Stimulated activated naive CD8-positive, alpha-beta T cell treated with anti-CD3 and anti-CD28 coated beads, Interleukin-15, Interleukin-2, amounts not matched to agents 100 U/mL and 50 U/mL, for 24 hours (primary cell): ENCODE data around the gene LUZP2.
"Not testable (repeated sequence)": the region's sequence is repeated elsewhere in the genome, so short reads cannot be mapped to it uniquely, and the experiment has no call there.

ENCODE experiments used
- ATAC-seq: fragments of 150-1000 bp; cut with Tn5 transposase; one replicate; pipeline ENCODE4 v1.10.0; 2021
- DNase-seq: peaks from one replicate; pipeline ENCODE4 v3.0.0; 2021

Gene LUZP2

GRCh38 chr11:24820541-24820940, 323.7 kb downstream of the LUZP2 start:
- ATAC-seq, result no peak
- DNase-seq, result no peak

- DNase-seq (no peak), ATAC-seq (no peak)
Measured at GRCh38 chr11:24828938-24829605, 332.2 kb downstream of the LUZP2 start.

GRCh38 chr11:24833573-24833972, 336.7 kb downstream of the LUZP2 start:
- no peak for DNase-seq
- no peak for ATAC-seq

- DNase-seq, result no peak
Measured at GRCh38 chr11:24837112-24837511, 340.3 kb downstream of the LUZP2 start.

GRCh38 chr11:24842308-24842707, 345.5 kb downstream of the LUZP2 start:
- no peak for DNase-seq
- ATAC-seq, result no peak

More at GRCh38 chr11:24837112-24837511, 340.3 kb downstream of the LUZP2 start:
- no peak for ATAC-seq

- DNase-seq (no peak), ATAC-seq (no peak)
Measured at GRCh38 chr11:24844406-24844805, 347.6 kb downstream of the LUZP2 start.

GRCh38 chr11:24848857-24849256, 352.0 kb downstream of the LUZP2 start:
- ATAC-seq, result no peak
- no peak for DNase-seq

GRCh38 chr11:24855951-24856350, 359.1 kb downstream of the LUZP2 start:
- ATAC-seq (no peak), DNase-seq (no peak)

GRCh38 chr11:24859801-24860300, 363.0 kb downstream of the LUZP2 start:
- no peak for DNase-seq
- no peak for ATAC-seq

- DNase-seq (no peak), ATAC-seq (no peak)
Measured at GRCh38 chr11:24861440-24861839, 364.6 kb downstream of the LUZP2 start.

GRCh38 chr11:24866743-24867142, 369.9 kb downstream of the LUZP2 start:
- ATAC-seq (no peak), DNase-seq (no peak)

GRCh38 chr11:24870048-24870447, 373.2 kb downstream of the LUZP2 start:
- DNase-seq, result no peak
- ATAC-seq, result no peak

GRCh38 chr11:24872186-24872585, 375.3 kb downstream of the LUZP2 start:
- DNase-seq (no peak), ATAC-seq (no peak)

- DNase-seq (no peak), ATAC-seq (no peak)
Measured at GRCh38 chr11:24872651-24873311, 375.9 kb downstream of the LUZP2 start.

- DNase-seq (no peak), ATAC-seq (no peak)
Measured at GRCh38 chr11:24880962-24881361, 384.1 kb downstream of the LUZP2 start.

- ATAC-seq, result no peak
Measured at GRCh38 chr11:24885580-24886173, 388.8 kb downstream of the LUZP2 start.

GRCh38 chr11:24886880-24887619, 390.2 kb downstream of the LUZP2 start:
- DNase-seq (no peak), ATAC-seq (no peak)

More at GRCh38 chr11:24885580-24886173, 388.8 kb downstream of the LUZP2 start:
- no peak for DNase-seq

- ATAC-seq, result no peak
- DNase-seq, result no peak
Measured at GRCh38 chr11:24890426-24890825, 393.6 kb downstream of the LUZP2 start.

- not testable (repeated sequence) for ATAC-seq, DNase-seq
Measured at GRCh38 chr11:24891845-24892492, 395.1 kb downstream of the LUZP2 start.

- DNase-seq, result no peak
- no peak for ATAC-seq
Measured at GRCh38 chr11:24896118-24896835, 399.4 kb downstream of the LUZP2 start.

- DNase-seq, result no peak
- ATAC-seq, result no peak
Measured at GRCh38 chr11:24900514-24900913, 403.7 kb downstream of the LUZP2 start.
